Adrenal gland (tissue), 5 donors: Measurements from ENCODE around the gene PRM1.

Experiments
- POLR2A ChIP-seq, 2 donors: fragments of 450-650 bp; IDR thresholded peaks; one replicate each; pipeline ENCODE4 v1.6.1; 2017; ENCODE audit warnings: antibody characterized with exemption in 2 of 2, mild to moderate bottlenecking in 2 of 2, moderate library complexity in 1 of 2
- TF ChIP-seq, protein P1 (sequence below), 6 experiments: fragments of 450-650 bp in 4 of 6; fragments of 200-600 bp in 2 of 6; sonication (generic) in 1 of 6; IDR thresholded peaks; 1 replicate in 5 of 6; 2 replicates in 1 of 6; pipeline versions ENCODE4 v1.5.1 to v1.8.0; 2016 to 2021; ENCODE audit warnings: antibody characterized with exemption in 6 of 6, mild to moderate bottlenecking in 2 of 6, moderate library complexity in 1 of 6
- donor health status: DM: no; HTN: no; CAD: no.

GRCh38 chr16:11326084-11326736 lies 45.1 kb upstream of the PRM1 start:
- TF ChIP-seq, protein P1, sequence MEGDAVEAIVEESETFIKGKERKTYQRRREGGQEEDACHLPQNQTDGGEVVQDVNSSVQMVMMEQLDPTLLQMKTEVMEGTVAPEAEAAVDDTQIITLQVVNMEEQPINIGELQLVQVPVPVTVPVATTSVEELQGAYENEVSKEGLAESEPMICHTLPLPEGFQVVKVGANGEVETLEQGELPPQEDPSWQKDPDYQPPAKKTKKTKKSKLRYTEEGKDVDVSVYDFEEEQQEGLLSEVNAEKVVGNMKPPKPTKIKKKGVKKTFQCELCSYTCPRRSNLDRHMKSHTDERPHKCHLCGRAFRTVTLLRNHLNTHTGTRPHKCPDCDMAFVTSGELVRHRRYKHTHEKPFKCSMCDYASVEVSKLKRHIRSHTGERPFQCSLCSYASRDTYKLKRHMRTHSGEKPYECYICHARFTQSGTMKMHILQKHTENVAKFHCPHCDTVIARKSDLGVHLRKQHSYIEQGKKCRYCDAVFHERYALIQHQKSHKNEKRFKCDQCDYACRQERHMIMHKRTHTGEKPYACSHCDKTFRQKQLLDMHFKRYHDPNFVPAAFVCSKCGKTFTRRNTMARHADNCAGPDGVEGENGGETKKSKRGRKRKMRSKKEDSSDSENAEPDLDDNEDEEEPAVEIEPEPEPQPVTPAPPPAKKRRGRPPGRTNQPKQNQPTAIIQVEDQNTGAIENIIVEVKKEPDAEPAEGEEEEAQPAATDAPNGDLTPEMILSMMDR (IDR thresholded peaks at IDR 0.05) = no peak
- TF ChIP-seq POLR2A (IDR thresholded peaks at IDR 0.05) = no peak
